NCI-H1092 treated with DMSO at 0.1 percent for 48 hours (cell line): ENCODE data around the gene CD163L1.
"Not testable (repeated sequence)": the region's sequence is repeated elsewhere in the genome, so short reads cannot be mapped to it uniquely, and the experiment has no call there.

Experiments used
- DNase-seq: peaks from one replicate; lab custom pipeline; 2025; lab: John Stamatoyannopoulos, UW

The CD163L1 gene

DNA sequence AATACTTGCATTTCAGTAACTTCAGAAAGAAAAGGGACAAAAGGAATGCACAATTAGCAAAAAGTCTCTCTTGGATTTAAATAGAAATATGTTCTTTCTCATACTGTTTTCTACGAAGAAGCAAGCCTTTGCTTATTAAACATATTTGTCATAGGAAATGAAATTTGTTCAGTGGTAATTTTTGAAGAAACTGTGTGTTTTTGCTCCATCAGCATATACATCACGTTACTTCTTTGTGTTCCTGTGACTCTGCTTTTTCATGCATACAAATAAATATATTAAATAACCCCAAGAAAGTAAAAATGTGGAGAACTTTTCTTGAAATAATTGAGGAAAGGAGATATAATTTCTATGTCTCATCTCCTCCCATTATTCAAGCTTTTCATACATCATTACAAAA, 39.7 kb downstream of the CD163L1 start:
- no peak for DNase-seq

DNA sequence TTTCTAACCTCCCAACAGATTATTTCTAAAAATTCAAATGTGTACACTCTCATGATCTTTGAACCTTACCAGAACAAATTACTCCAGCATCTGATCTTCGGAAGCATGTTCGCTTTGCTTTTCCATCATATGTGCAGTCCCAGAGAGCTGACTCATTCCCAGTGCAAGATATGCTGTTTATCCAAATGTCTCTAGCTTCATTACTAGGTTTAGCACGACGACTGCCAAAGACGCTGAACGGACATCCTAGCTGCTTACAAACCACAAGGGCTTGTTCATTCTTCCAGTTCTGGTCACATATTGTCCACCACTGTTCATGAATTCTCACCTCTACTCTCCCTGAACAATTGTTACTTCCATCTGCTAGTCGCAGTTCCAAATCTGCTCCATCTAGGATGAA, 40.5 kb downstream of the CD163L1 start:
- no peak for DNase-seq

DNA sequence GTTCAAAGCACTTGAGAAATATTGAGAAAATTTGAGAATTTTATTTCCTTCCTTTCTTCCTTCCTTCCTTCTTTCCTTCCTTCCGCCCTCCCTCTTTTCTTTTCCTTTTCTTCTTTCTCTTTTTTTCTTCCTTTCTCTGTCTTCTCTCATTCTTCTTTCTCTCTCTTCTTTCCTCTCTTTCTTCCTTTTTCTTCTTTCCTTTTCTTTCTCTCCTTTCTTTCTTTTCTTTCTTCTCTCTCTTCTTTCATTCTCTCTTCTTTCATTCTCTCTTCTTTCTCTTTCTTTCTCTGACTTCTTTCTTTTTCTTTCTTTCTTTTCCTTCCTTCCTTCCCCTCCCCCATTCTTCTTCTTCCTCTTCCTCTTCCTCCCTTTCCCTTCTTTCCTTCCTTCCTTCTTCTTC, 44.9 kb downstream of the CD163L1 start:
- no peak for DNase-seq

DNA sequence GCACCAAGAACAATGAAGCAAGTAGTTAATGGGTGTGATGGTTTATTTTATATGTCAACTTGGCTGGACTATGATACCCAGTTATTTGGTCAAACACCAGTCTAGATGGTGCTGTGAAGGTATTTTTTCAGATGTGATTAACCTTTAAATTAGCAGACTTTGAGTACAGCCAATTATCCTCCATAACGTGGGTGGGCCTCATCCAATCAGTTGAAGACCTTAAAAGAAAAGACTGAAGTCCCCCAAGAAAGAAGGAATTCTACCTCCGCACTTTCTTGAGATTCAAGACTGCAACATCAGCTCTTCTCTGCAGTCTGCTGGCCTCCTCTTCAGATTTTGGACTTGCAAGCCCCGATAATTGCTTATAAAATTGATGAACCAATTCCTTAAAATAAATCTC, 47.5 kb downstream of the CD163L1 start:
- DNase-seq = no peak

DNA sequence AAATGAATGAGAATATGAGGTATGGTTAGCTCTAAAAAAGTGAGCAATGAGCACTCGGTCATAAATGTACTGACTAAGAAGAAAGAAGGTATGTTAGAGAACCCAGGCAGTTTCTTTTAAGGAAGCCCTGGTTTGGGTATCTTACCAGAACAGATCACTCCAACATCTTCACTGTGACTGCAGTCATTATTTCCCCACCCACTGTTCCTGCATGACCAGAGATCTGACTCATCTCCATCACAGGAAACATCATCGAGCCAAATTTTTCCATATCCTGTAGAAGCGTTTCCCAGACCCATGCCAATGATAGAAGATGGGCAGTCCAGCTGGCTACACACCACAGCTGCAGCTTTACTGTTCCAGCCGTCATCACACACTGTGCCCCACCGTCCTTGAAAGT, 48.0 kb downstream of the CD163L1 start:
- no peak for DNase-seq

DNA sequence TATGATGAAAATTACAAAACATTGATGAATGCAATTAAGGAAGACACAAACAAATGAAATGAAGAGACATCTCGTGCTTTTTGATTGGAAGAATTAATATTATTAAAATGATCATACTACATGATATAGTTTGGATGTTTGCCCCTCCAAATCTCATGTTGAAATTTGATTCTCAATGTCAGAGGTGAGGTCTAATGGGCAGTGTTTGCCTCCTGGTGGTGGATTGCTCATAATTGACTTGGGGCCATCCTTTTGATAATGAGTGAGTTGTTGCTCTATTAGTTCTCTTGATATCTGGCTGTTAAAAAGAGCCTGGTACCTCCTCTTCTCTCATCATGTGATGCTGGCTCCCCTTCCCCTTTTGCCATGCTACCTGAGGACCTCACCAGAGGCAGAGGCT, 56.7 kb downstream of the CD163L1 start:
- no peak for DNase-seq

DNA sequence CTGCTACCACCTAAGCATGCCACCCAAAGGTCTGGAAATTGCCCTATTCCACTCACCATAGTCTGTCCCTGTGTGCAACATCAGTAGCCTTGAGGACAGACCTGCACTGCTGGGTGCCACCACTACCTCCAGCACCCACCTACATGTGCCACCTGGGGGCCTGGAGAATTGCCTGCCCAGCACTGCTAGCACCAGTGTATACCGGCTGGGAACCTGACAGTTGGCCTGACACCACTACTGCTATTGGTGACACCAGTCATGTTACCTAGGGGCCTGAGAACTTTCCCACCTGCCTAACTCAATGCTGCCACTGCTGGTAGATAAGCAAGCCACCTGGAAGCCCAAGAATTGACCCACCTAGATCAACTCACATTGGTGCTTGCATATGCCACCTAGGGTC, 60.8 kb downstream of the CD163L1 start:
- DNase-seq = no peak

DNA sequence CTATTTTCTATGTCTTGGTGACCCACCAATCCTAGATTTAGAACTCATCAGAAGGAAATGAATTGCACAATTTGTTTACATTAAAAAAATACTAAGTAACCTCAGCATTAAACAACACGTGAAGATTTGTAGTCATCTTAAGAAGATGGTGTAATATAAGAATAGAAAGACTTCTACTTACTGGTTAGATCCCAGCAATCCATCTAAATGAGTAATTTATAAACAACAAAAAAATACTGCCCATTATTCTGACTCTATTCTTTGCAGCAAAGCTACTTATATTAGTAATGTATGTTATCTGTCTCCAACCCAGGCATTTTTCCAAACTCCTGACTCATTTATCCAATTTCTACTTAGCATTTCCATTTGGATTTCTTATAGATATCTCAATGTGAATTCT, 67.8 kb downstream of the CD163L1 start:
- no peak for DNase-seq

DNA sequence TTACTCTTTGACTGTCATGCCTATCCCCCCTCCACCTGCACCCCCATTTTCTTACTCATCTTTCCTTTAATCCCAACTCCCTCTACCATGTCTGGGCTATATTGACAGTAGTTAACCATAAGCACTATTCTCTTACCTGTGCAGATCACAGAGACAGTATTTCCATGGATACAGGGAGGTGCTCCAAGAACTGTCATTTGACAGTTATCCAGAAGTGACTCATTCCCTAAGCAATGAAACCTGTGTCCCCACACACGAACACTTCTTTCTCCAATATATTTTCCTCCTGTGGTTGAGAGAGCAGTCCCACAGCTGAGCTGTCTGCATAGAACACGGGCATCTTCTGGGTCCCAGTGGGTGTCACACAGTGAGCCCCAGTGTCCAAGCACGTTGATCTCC, 68.8 kb downstream of the CD163L1 start:
- no peak for DNase-seq

DNA sequence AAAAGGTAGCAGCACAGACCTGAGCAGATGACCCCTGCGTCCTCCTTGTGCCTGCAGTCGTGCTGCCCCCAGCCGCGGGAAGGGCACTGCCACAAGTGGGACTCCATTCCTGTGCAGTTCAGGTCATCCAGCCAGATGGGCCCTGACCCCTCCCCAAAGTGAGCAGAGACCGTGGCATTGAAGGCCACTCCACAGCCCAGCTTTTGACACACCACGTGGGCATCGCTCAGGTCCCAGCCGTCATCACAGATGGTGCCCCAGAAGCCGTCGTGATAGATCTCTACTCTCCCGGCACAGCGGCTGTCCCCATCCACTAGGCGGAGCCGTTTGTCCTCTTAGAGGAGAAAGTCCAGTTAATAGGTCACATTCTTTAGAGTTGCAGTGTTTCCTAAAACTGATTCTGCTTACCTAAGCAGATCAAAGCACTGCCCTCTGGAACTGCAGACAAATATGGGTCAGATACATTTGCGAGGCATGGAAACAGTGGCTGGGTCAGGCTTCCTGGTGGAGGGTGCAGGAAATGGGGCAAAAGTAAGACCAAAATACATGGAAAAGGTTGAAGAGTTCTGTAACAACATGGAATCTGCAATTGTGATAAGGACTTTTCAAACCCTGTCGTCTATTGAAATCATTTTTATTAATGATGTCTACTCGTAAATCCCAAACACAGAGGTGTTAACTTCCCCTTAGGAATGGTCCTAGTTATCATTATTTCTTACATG, 69.4 kb downstream of the CD163L1 start:
- DNase-seq = no peak

DNA sequence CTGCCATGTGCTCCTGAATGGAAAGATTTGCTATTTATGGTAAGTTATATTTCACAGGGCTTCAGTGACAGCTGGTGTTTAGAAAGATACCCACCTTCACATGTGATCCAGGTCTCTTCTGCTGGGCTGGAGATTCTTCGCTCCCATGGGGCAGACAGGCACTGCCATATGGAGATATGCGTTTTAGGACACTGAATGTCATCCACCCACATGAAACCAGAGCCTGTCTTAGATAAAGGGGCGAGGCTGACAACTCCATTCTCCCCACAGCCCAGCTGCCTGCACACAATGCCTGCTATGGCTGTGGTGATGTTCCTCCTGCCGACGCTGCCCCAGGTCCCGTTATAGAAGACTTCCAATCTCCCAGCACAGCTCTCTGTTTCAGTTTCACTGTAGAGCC, 70.7 kb downstream of the CD163L1 start:
- DNase-seq = no peak

DNA sequence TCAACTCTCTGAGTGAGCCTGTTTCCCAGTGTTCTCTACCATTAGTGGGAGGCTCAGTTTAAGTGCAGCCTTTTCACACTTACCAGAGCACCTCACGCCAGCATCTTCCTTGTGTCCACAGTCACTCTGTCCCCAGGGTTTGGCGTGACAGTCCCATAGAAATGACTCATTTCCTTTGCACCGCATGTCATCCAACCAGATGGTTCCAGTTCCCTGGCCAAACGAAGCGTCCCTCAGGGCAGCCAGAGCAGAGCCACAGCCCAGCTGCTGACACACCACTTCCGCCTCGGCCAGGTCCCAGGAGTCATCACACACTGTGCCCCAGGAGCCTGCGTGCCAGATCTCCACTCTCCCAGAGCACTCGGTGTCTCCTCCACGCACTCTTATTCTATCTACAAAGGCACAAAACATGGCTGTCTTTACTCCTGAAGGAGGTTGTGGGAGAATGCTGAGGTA, 74.7 kb downstream of the CD163L1 start:
- DNase-seq = no peak

DNA sequence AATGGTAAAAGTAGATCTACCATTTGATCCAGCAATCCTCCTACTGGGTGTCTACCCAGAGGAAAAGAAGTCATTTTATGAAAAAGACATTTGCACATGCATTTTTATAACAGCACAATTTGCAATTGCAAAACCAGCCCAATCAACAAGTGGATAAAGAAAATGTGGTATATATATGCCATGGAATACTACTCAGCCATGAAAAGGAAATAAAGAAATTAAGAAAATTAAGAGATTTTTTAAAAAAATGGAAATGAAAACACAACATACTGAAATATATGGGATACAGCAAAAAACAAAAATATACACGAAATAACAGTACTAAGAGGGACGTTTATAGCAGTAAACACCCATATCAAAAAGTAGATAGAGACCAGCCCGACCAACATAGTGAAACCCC, 81.2 kb downstream of the CD163L1 start:
- DNase-seq = no peak

DNA sequence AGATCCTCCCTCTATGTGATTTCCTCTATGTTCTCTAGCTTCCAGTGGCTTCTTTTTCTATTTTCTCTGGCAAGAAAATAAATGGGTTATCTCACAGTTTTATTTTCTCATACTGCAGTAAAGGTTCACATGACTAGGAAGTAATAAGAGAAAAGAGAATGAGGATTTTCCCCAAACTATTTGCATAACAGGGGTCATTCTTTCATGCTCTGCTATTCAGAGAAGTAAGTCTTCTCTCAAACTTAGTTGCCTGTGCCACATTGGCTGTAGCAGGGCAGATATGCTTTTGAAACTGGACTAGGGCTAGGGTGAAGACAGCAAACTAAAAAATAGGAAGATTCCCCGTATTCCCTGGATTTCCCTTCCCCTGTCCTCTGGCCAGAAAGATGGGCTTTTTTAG, 82.7 kb downstream of the CD163L1 start:
- no peak for DNase-seq

DNA sequence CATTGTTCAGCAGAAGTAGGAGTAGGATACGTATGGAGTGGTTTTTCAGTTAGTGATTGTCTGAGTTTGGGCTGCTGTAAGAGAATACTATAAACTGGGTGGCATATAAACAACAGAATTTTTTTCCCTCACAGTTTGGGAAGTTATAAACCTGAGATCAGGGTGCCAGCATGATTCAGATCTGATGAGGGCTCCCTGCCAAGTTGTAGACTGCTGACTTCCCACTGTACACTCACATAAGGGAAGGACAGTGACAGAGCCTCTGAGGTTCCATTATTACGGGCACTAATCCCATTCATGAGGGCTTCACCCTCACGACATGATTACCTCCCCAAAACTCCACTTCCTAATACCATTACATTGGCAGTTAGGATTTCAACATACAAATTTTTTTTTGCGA, 89.4 kb downstream of the CD163L1 start:
- no peak for DNase-seq

DNA sequence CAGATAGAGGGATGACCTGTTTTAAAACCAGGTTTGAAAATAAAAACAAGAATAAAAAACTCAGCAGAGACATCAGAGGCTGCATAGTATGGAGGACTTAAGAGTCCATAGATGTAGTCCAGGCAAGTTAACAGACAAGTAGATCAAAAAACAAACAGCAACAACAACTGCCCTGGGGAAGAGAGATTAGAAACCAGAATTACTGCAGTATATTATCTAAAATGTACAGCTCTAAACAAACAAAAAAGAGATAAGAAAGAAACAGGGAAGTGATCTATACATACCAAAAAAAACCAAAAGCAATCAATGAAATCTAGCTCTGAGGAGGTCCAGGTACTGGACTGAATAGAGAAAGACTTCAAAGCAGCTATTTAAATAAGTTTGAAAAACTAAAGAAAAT, 91.3 kb downstream of the CD163L1 start:
- no peak for DNase-seq

DNA sequence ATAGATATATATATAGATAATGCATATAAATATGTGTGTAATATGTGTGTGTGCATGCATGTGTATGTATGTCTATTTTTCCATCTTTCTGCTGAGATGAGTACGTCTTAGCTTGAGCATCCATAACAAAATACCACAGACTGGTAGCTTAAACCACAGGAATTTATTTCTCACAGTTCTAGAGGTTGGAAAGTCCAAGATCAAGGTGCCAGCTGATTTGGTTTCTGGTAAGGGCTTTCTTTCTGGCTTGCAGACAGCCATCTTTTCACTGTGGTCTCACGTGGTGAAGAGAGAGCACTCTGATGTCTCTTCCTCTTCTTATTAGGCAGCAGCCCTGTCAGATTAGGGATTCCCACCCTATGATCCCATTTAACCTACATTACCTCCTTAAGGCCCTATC, 92.8 kb downstream of the CD163L1 start:
- DNase-seq = no peak

DNA sequence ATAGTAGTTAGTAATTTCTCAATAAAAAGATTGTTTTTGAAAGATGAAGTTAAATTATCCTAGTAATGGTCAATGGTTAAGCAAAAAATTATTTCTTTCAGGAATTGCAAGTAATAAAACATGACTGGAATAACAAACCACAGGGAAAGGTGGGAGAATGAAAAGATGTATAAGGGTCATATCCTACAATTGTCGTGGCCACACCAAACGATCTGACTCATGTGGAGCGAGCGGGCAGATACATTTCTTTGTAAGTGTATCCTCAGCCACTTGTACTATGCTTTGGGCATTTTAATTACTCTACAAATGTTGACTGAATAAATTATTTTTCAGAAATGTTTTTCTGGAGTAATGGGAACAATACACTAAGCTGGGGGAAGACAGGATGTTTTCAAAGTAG, 94.5 kb downstream of the CD163L1 start:
- DNase-seq = no peak

DNA sequence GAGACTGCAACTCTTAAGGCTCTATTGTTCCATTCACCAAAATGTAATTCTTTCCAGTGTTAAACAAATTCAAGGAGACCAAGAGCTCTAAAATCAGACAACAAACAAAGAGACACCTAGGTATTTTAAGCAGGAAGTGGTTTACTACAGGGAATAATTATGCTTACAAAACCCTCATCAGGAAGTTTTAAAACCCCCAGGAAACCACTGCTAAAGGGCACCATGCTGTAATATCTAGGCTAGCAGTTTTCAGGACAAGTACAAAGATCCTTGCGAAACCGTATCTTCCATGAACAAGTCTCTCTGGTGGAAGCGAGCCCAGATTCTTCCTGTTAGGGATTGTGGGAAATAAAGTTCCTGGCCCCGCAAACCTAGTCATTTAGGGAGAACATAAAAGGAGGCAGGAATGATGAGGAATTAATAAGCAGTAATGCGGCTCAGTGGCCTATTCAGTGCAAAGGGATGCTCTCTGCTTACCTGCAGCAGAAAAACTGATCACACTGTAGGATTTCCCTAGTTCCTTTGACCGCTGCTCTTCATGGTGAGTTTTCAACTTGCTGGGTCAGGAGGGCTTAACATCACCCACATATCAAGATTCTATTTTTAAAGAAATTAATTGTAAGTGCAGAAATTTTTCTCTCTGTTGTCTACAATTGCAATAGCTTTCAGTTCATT, 97.3 kb downstream of the CD163L1 start:
- DNase-seq = no peak

DNA sequence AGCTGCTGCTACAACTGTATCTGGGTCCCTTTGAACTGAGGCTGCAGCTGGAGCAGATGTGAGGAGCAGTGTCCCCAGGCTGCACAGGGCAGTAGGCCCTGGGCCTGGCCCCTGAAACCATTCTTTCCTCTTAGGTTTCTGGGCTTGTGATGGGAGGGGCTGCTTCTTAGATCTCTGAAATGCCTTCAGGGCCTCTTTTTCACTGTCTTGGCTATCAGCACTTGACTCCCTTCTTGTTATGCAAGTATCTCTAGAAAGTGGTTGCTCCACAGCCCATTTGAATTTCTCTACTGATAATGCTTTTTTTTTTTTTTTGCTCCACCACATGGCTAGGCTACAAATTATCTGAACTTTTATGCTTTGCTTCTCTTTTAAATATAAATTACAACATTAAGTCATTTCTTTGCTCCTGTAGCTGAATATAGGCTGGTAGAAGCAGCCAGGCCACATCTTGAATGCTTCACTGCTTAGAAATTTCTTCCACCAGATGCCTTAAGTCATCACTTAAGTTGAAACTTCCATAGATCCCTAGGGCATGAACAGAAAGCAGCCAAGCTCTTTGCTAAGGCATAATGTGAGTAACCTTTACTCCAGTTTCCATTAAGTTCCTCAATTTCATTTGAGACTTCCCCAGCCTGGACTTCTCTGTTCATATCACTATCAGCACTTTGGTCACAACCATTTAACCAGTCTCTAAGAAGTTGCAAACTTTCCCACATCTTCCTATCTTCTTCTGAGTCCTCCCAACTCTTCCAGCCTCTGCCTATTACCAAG, 98.9 kb downstream of the CD163L1 start:
- no peak for DNase-seq

DNA sequence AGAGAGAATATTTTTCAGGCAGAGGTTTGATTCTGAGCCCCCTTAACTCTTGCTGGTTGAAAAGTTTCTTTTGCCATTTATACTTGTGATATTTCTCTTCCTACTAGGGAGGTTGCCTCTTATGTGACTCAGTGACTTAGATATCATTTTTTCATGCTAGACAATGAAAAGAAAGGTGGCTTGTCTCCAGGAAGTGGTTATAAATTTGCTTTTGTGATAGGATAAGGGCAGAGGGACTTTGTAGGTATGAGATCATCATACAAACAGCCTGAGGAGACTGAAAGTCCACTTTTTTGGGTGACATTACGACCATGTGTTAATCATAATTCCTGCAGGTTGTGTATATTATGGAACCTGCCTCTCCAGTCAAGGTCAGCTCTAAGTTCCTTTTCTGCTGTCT, 104.3 kb downstream of the CD163L1 start:
- no peak for DNase-seq

DNA sequence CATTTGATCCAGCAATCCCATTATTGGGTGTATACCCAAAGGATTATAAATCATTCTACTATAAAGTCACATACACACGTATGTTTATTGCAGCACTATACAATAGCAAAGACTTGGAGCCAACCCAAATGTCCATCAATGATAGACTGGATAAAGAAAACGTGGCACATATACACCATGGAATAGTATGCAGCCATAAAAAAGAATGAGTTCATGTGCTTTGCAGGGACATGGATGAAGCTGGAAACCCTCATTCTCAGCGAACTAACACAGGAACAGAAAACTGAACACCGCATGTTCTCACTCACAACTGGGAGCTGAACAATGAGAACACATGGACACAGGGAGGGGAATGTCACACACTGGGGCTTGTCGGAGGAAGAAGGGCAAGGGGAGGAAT, 106.2 kb downstream of the CD163L1 start:
- DNase-seq = not testable (repeated sequence)

DNA sequence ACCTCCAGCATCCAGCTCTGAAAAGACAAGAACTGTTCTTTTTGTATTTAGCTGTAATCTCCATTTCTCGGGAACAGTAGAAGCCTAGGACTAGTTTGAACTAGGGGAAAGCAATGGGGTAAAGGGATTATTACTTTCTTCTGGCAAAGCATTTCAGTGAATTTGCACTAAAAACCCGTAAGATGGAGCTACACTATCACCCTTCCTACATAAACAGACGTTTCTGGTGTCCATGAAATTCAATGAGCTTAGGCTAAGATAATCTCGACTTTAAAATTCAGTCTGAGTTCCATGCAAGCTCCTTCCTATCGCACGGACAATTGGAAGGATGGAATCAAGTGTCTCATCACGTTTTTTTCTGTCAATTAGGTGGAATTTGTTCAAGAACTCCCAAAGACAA, 116.0 kb downstream of the CD163L1 start:
- DNase-seq = no peak
